GM19372 (cell line): Measurements from ENCODE around the gene FOXL1.

Experiments
- ATAC-seq: cut with Tn5 transposase; IDR thresholded peaks from one replicate; pipeline ENCODE4 v1.9.1; 2021; ENCODE audit warnings: mild to moderate bottlenecking, low read depth, moderate library complexity; ENCODE audit not compliant: unreplicated experiment

FOXL1 gene

DNA sequence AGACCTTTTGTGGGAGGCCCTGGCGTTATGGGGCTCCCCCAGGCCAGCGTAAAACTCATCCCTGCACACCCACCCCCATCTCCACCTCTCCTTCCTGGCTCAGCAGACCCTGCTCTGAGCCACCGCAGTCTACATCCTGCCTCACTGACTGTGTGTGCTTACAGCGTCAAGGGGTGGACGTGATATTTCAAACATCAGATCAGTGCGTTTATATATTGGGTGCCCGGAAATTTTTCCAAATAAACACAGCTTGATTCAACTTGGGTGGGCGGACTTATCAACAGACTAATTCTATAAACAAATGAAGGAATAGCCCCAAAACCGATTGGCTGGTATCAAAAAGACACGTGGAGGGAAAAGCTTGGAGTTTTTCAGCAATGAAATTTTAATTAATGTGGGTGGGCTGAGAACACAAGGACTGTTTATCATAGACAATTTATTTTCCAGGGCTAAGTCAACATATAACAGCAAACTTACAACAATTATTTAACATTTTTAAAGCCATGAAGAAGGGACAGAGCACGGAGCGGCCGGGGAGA is at the start of gene FOXL1:
TSS of gene FOXL1 (plus strand) at position 489 of the 539 bp plus-strand sequence. CDS start 175 bp downstream, outside the sequence.
- no peak for ATAC-seq

DNA sequence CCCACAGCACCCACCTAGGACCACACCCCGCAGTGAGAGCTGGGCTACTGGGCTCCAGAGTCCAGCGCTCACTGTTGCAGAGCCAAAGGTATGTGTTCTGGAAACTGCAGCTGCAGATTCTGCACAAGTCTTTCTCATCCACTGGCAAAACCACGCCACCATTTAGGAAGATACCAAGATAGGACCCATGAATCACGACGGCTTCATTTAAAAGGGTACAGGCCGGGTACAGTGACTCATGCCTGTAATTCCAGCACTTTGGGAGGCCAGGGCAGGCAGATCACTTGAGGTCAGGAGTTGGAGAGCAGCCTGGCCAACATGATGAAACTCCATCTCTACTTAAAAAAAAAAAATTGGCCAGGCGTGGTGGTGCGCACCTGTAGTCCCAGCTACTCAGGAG is 49.2 kb upstream of the FOXL1 start:
- no peak for ATAC-seq

DNA sequence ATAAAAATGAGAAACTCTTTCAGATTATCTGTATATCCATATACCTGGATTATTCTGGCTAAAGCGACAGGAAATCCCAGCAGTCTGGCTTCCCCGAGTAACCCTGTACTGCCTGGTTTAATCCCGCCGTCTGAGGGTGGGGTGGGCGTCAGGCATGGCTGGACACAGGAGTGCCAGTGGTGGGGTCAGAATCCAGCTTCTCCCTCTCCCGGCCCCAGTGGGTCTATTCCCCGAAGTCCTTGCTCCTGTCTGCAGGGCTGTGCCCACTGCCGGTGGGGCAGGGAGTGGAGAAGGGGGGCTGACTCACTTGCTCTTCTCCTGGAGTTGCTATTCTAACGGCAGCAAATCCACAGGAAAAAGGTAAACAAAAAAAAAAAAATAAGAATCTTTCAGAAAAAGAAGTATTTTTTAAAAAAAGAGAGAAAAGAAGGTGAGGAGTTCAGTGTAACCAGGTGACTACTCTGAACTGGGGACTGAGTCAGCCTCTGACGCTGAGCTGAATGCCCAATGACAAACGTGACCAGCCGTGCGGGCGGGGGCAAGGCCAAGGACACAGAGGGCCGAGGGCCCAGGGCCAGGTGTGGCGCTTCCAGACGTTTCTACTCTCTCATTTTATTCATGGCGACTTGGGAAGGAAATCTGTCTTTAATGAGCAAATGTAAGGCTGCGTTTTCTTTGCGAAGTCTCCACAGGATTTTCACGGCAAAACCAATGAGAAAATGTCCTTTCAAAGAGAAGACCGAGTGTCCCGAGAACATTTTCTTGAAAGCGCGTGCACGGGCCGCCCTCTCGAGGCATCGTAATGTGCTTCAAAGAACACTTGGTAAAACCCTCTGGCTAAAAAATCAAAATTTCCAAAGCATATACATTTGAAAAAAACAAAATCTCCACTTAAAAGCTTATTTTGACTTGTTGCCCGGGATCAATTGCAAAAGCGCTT is 47.8 kb upstream of the FOXL1 start:
- no peak for ATAC-seq

- no peak for ATAC-seq
Measured at GRCh38 chr16:86531191-86531545, 47.2 kb upstream of the FOXL1 start.

- ATAC-seq = no peak
Measured at GRCh38 chr16:86531641-86532525, 46.5 kb upstream of the FOXL1 start.

- no peak for ATAC-seq
Measured at GRCh38 chr16:86532526-86532815, 45.9 kb upstream of the FOXL1 start.

DNA sequence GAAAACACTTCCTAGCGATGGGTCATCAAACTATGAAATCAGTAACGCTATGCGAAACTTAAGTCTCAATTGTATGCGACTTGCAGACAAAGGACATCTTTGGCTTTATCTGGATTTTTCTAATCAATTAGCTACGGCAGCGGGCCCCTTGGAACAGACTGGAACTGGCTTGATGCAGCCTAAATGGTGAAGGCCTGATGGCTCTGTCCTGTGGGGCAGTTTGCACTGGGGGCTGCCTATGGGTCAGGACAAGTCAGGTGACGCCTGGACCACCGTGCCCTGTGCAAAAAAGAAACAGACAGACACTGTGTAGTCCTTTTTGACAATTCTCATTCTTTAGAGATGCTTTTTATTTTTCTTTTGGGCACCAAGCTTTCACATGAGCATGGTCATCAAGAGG is 45.3 kb upstream of the FOXL1 start:
- ATAC-seq = no peak

DNA sequence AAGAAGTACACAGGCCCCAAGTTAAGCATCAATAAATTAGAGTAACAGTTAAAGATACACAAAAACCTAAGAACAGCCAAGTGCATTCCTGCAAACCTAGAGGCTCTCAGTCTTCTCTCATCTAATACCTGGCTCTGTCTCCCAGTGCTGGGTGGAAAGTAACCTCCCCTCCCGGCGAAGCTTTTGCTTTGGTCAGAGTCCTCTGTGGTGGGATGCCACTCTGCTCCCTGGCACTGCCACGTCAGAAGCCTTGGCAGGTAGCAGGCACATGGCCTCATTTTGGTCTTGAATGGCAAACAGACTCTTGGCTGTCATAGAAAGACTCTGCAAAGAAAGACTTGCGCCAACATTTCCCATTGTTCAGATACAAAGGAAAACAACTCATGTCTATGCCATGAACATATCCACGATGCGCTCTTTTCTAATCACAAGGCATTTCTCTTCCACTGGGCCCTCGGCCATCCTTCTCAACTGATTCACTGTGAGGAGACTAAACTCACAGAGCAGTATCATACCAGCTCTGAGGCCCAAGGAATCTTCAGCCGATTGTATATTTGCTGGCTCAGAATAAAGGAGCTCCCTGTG is 44.5 kb upstream of the FOXL1 start:
- no peak for ATAC-seq

- ATAC-seq = no peak
Measured at GRCh38 chr16:86534779-86535615, 43.4 kb upstream of the FOXL1 start.

DNA sequence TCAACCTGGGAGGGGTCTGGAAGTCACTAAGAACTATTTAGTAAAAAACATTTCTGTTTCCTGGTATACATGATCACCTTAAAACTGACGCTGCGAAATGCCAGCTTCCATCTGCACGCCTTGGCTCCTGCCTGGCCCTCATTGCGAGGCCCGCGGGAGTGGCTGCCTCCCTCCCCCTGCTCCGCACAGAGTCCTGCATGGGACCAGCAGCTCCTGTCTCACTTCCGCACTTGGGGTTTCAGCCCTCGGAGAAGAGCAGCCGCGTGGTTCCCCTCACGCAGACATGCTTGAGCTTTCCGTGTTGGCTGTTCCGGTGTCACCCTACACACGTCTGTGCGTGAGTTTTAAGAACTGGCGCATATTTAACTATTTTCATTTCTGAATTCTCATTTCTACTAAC is 41.7 kb upstream of the FOXL1 start:
- ATAC-seq = no peak

DNA sequence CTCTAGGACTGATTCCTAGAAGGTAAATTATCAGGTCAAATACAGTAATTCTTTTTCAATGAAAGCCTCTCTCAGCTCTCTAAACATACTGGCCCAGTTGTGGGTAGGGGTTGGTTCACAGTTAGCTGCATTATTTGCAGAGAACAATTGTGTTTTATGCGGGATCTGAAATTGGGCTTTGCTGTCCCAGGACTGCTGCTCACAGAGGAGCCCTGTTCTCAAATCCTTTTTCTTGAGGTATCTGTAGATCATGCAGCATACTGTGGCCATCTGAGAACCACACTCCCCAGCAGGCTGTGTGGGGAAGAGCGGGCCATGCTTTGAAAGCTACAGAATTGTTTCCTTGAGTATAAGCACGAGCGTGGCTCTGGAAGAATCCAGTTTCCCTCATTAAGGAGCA is 40.9 kb upstream of the FOXL1 start:
- no peak for ATAC-seq

GRCh38 chr16:86538196-86538780 is 40.1 kb upstream of the FOXL1 start:
- ATAC-seq = no peak

DNA sequence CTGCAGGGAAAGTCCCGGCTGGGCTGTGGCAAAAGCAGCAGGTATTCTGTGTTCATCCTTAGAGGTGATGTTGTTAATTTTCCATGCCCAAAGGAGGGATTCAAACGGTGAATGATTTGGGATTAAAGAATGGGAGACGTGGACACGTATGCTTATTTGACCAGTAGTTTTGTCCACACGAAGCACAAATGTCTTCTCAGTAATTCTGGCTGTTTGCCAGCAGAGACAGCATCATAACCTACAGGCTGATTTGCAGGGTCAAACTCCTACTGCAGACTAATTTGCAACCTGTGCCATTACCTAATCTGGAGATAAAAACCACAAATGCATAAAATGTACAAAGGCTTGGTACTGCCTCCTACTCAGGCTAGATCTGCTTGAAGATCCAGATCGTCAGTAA is 37.5 kb upstream of the FOXL1 start:
- ATAC-seq = no peak

- ATAC-seq = no peak
Measured at GRCh38 chr16:86541560-86541959, 36.8 kb upstream of the FOXL1 start.

- no peak for ATAC-seq
Measured at GRCh38 chr16:86542756-86543750, 35.3 kb upstream of the FOXL1 start.

DNA sequence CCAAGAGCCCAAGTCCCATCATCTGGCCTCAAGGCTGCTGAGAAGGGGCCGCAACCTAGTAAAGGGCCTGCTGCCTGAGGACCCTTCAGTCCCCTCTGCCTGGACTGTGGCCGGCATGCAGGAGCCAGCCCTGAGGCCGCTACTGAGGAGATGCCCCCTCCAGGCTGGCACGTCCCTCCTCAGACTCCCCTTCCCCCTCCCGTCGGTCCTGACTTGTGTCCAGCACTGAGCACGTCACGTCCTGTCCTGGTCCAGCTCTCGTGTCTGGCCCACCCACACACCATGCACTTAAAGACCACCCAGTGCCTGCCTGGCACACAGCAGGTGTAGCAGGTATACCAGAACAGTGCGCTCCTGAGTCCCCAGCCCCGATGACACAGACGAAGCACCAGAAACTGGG is 32.9 kb upstream of the FOXL1 start:
- ATAC-seq = no peak

GRCh38 chr16:86545954-86546637 is 32.3 kb upstream of the FOXL1 start:
- no peak for ATAC-seq

DNA sequence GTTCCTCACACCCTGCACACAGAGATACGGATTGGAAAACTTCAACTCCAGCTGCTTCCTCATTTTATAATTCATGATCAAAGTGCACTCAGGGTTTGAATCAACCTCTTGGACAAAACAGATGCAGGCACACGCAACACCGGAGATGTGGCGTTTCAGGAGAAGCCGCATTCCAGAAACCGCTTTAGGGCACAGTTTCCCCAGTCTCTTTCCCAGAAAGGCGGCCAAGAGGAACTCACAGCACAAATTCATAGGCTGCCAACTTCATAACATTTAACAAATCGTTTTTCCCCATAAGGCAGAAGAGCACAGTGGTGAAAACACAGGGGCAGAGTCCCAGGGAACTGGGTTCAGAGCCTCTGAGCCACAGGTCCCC is 31.7 kb upstream of the FOXL1 start:
- ATAC-seq = no peak
